Gastrocnemius medialis (tissue), 4 donors: ENCODE measurements around the gene CAPN13.

Source experiments
- POLR2A ChIP-seq, 2 donors: fragments of 450-650 bp; IDR thresholded peaks; one replicate each; pipeline ENCODE4 v1.6.1; 2017; ENCODE audit warnings: antibody characterized with exemption in 2 of 2, mild to moderate bottlenecking in 2 of 2, moderate library complexity in 2 of 2
- TF ChIP-seq, protein P1 (sequence below), 5 experiments: fragments of 450-650 bp in 3 of 5; fragments of 200-600 bp in 2 of 5; sonication (generic) in 2 of 5; IDR thresholded peaks in 4 of 5; conservative IDR thresholded peaks in 1 of 5; 1 replicate in 4 of 5; 2 replicates in 1 of 5; pipeline ENCODE4 v1.5.1; 2016 to 2019; ENCODE audit warnings: antibody characterized with exemption in 5 of 5, mild to moderate bottlenecking in 3 of 5, moderate library complexity in 3 of 5

- TF ChIP-seq, protein P1, sequence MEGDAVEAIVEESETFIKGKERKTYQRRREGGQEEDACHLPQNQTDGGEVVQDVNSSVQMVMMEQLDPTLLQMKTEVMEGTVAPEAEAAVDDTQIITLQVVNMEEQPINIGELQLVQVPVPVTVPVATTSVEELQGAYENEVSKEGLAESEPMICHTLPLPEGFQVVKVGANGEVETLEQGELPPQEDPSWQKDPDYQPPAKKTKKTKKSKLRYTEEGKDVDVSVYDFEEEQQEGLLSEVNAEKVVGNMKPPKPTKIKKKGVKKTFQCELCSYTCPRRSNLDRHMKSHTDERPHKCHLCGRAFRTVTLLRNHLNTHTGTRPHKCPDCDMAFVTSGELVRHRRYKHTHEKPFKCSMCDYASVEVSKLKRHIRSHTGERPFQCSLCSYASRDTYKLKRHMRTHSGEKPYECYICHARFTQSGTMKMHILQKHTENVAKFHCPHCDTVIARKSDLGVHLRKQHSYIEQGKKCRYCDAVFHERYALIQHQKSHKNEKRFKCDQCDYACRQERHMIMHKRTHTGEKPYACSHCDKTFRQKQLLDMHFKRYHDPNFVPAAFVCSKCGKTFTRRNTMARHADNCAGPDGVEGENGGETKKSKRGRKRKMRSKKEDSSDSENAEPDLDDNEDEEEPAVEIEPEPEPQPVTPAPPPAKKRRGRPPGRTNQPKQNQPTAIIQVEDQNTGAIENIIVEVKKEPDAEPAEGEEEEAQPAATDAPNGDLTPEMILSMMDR (IDR thresholded peaks at IDR 0.05 in 4 of 5, conservative IDR thresholded peaks at IDR 0.05 in 1 of 5): no peak
- no peak for TF ChIP-seq POLR2A (IDR thresholded peaks at IDR 0.05)
Observed at GRCh38 chr2:30763151-30763660, 44.0 kb downstream of the CAPN13 start.
